ENCODE data around the gene GCN1.

DNA sequence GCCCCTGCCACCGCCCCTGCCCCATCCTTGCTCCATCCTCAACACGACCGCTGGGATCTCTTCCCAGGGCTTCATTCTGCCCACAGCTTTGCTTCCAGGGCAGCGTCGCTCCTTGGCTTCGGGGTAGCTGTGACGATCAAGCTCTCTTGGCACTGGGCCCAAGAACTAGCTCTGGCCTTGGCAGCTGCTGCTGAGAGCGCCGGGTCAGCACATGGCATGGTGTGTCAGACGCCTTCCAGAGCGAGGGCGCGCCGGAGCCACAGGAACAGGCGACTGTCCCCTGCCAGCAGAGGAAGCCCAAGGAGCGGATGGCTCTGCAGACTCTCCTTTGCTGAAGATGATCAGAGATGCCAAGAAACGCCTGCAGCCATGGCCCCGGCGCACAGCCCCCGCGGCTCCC is 93.9 kb downstream of the GCN1 start:
- TF ChIP-seq, protein P1, sequence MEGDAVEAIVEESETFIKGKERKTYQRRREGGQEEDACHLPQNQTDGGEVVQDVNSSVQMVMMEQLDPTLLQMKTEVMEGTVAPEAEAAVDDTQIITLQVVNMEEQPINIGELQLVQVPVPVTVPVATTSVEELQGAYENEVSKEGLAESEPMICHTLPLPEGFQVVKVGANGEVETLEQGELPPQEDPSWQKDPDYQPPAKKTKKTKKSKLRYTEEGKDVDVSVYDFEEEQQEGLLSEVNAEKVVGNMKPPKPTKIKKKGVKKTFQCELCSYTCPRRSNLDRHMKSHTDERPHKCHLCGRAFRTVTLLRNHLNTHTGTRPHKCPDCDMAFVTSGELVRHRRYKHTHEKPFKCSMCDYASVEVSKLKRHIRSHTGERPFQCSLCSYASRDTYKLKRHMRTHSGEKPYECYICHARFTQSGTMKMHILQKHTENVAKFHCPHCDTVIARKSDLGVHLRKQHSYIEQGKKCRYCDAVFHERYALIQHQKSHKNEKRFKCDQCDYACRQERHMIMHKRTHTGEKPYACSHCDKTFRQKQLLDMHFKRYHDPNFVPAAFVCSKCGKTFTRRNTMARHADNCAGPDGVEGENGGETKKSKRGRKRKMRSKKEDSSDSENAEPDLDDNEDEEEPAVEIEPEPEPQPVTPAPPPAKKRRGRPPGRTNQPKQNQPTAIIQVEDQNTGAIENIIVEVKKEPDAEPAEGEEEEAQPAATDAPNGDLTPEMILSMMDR (IDR thresholded peaks at IDR 0.05), result no peak
- TF ChIP-seq POLR2A (IDR thresholded peaks at IDR 0.05), result no peak

All from heart left ventricle (tissue), 13 donors.